ENCODE results near the gene NINJ1. TPM values are rescaled to one million over a fixed set of nuclear protein-coding genes. Genes with fewer than 3 reads are reported as not detected.

NINJ1 gene
- total RNA-seq, 1 experiment from 2014 or later: 26.7 TPM

- Histone ChIP-seq H3K4me3 (ENCODE audit: low read depth in 2 of 2, low read length in 2 of 2) (no peak overlapping the region), H3K36me3 (ENCODE audit: control insufficient read depth, insufficient read depth, low read length) (no peaks in the 10 kb centered on the region), H3K9me3 (ENCODE audit: control insufficient read depth, insufficient read depth, low read depth, low read length) (no peaks in the 10 kb centered on the region), H3K27me3 (ENCODE audit: control insufficient read depth, insufficient read depth, low read length) (no peaks in the 10 kb centered on the region), H3K4me1 (ENCODE audit: control insufficient read depth, insufficient read depth, low read length) (no peaks in the 10 kb centered on the region), H3K27ac (ENCODE audit: low read length) (no peak overlapping the region)
- CTCF ChIA-PET: no interaction called here
- POLR2A ChIA-PET: no interaction called here
- DNase-seq (ENCODE audit: low read depth, low spot score): no peak
- no peak for TF ChIP-seq POLR2AphosphoS5 (IDR thresholded peaks at IDR 0.05; ENCODE audit: low read depth, low read length)
- TF ChIP-seq, protein P1, sequence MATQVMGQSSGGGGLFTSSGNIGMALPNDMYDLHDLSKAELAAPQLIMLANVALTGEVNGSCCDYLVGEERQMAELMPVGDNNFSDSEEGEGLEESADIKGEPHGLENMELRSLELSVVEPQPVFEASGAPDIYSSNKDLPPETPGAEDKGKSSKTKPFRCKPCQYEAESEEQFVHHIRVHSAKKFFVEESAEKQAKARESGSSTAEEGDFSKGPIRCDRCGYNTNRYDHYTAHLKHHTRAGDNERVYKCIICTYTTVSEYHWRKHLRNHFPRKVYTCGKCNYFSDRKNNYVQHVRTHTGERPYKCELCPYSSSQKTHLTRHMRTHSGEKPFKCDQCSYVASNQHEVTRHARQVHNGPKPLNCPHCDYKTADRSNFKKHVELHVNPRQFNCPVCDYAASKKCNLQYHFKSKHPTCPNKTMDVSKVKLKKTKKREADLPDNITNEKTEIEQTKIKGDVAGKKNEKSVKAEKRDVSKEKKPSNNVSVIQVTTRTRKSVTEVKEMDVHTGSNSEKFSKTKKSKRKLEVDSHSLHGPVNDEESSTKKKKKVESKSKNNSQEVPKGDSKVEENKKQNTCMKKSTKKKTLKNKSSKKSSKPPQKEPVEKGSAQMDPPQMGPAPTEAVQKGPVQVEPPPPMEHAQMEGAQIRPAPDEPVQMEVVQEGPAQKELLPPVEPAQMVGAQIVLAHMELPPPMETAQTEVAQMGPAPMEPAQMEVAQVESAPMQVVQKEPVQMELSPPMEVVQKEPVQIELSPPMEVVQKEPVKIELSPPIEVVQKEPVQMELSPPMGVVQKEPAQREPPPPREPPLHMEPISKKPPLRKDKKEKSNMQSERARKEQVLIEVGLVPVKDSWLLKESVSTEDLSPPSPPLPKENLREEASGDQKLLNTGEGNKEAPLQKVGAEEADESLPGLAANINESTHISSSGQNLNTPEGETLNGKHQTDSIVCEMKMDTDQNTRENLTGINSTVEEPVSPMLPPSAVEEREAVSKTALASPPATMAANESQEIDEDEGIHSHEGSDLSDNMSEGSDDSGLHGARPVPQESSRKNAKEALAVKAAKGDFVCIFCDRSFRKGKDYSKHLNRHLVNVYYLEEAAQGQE (IDR thresholded peaks at IDR 0.05; ENCODE audit: insufficient read depth in 1 of 2, low read depth in 2 of 2, low read length in 1 of 2): no peak
- no peak for TF ChIP-seq TCF7L2 (IDR thresholded peaks at IDR 0.05; ENCODE audit: low read depth, low read length)
- no peak for TF ChIP-seq SIN3A (IDR thresholded peaks at IDR 0.05; ENCODE audit: borderline replicate concordance, insufficient read depth, low read depth, low read length)
- TF ChIP-seq CTCF (IDR thresholded peaks at IDR 0.05): no peak
- no TSS peak for BruUV-seq (replicated peaks)
- ATAC-seq: no peak
- in situ Hi-C loops (cut with HindIII; ENCODE audit: low pct_unique_long_range_greater_than_20kb, low sequenced_read_pairs): no loop called here
- intact Hi-C loops (cut with micrococcal nuclease; ENCODE audit: unreplicated experiment): no loop called here
Observed at GRCh38 chr9:93182572-93182971, 48.5 kb upstream of the NINJ1 start.

DNA sequence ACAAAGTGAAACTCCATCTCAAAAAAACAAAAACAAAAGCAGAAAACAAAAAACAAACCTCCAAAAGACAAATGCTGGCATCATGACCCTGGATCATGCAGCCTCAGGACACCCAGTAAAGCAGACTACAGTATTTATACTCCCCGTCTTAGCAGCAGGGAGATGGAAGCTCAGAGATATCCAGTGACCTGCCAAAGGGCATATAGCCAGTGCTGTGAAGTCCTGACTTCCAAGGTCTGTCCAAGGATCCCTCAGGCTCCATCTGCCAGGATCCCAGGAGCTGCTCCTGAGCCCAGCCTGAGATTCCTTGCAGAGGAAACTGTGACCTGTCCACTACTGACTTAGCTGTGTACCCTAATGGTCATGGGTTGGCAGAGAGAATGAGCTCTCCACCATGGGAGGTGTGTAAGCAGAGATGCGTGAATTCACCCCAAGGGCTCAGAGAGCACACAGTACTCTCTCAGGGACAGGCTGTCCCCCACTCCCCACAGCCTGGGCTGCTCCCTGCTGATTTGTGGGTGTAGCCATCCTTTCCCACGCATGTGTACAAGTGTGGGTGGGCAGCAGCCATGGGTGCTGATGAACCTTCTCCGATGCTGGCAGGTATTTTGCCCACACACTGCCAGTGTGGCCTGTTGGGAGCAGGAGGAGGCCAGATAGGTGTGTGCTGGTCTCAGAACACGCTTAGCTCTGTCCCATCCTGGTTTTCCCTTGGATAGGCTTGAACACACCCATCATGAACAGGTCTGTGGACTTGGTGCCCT, 47.8 kb upstream of the NINJ1 start:
- DNase-seq (ENCODE audit: low read depth, low spot score): no peak
- Histone ChIP-seq H3K36me3 (ENCODE audit: control insufficient read depth, insufficient read depth, low read length) (no peaks in the 10 kb centered on the region), H3K27ac (ENCODE audit: low read length) (no peak overlapping the region), H3K4me3 (ENCODE audit: low read depth in 2 of 2, low read length in 2 of 2) (no peak overlapping the region), H3K27me3 (ENCODE audit: control insufficient read depth, insufficient read depth, low read length) (no peaks in the 10 kb centered on the region), H3K4me1 (ENCODE audit: control insufficient read depth, insufficient read depth, low read length) (no peaks in the 10 kb centered on the region), H3K9me3 (ENCODE audit: control insufficient read depth, insufficient read depth, low read depth, low read length) (no peaks in the 10 kb centered on the region)
- no peak for ATAC-seq
- BruUV-seq (replicated peaks): no TSS peak
- POLR2A ChIA-PET: no interaction called here
- TF ChIP-seq POLR2AphosphoS5 (IDR thresholded peaks at IDR 0.05; ENCODE audit: low read depth, low read length): no peak
- TF ChIP-seq SIN3A (IDR thresholded peaks at IDR 0.05; ENCODE audit: borderline replicate concordance, insufficient read depth, low read depth, low read length): no peak
- TF ChIP-seq CTCF (IDR thresholded peaks at IDR 0.05): no peak
- TF ChIP-seq TCF7L2 (IDR thresholded peaks at IDR 0.05; ENCODE audit: low read depth, low read length): no peak
- TF ChIP-seq, protein P1 (IDR thresholded peaks at IDR 0.05; ENCODE audit: insufficient read depth in 1 of 2, low read depth in 2 of 2, low read length in 1 of 2): no peak
- in situ Hi-C loops (cut with HindIII; ENCODE audit: low pct_unique_long_range_greater_than_20kb, low sequenced_read_pairs) (no loop called here), intact Hi-C loops (cut with micrococcal nuclease; ENCODE audit: unreplicated experiment) (no loop called here)
- CTCF ChIA-PET: no interaction called here
